Tibial artery (tissue), 4 donors: ENCODE data around the gene SLC7A9.
"Not testable (repeated sequence)": the region's sequence is repeated elsewhere in the genome, so short reads cannot be mapped to it uniquely, and the experiment has no call there.

Source experiments
- DNase-seq, 2 donors: peaks; one replicate each; pipeline ENCODE4 v3.0.0-alpha.2; 2019
- H3K27ac ChIP-seq, 2 donors: fragments of 200-600 bp; sonication (generic) in 1 of 2; 1 replicate in 1 of 2; 2 replicates in 1 of 2; pipeline ENCODE4 v1.5.1; 2018 to 2019; ENCODE audit warnings: mild to moderate bottlenecking in 1 of 2
- H3K27me3 ChIP-seq, 2 donors: fragments of 200-600 bp; sonication (generic) in 1 of 2; one replicate each; pipeline versions ENCODE4 v1.5.1 to v1.6.0; 2016 to 2019
- H3K36me3 ChIP-seq, 3 donors: fragments of 200-600 bp; sonication (generic) in 2 of 3; one replicate each; pipeline ENCODE4 v1.5.1; 2016 to 2019; ENCODE audit warnings: mild to moderate bottlenecking in 2 of 3
- H3K4me1 ChIP-seq, 4 donors: fragments of 200-600 bp; sonication (generic) in 2 of 4; 1 replicate in 3 of 4; 2 replicates in 1 of 4; pipeline ENCODE4 v1.5.1; 2016 to 2019
- H3K4me3 ChIP-seq, 2 donors: fragments of 200-600 bp; sonication (generic) in 1 of 2; 1 replicate in 1 of 2; 2 replicates in 1 of 2; pipeline ENCODE4 v1.5.1; 2018 to 2019; ENCODE audit warnings: mild to moderate bottlenecking in 2 of 2
- H3K9me3 ChIP-seq, 3 donors: fragments of 200-600 bp; sonication (generic) in 1 of 3; one replicate each; pipeline ENCODE4 v1.5.1; 2016 to 2019
- CTCF ChIP-seq, 2 experiments: fragments of 200-600 bp in 1 of 2; fragments of 450-650 bp in 1 of 2; IDR thresholded peaks; one replicate each; pipeline ENCODE4 v1.5.1; 2017 to 2019; ENCODE audit warnings: antibody characterized with exemption in 2 of 2, mild to moderate bottlenecking in 1 of 2, moderate library complexity in 1 of 2
- intact Hi-C: fragments of 100-400 bp; cut with DNase I; formaldehyde crosslinking; loops from one replicate; pipeline ENCODE4 v1.15.0; 2023; ENCODE audit warnings: low total_unique reads

SLC7A9 gene

GRCh38 chr19:32873247-32873959 is 3.8 kb upstream of the SLC7A9 start:
- H3K4me1 ChIP-seq = no peaks in the 10 kb centered on the region
- TF ChIP-seq CTCF (IDR thresholded peaks at IDR 0.05) = no peak
- intact Hi-C loops = no loop called here
- H3K36me3 ChIP-seq = peaks cover 4 to 22% (median 10%) of the 10 kb centered on the region in 3 donors
- DNase-seq = peak in 1 of 2 donors; percentile 20
- H3K27me3 ChIP-seq = no peaks in the 10 kb centered on the region
- H3K9me3 ChIP-seq = no peaks in the 10 kb centered on the region
- H3K4me3 ChIP-seq = no peak overlapping the region
- no peak overlapping the region for H3K27ac ChIP-seq

- Histone ChIP-seq H3K4me1 (no peaks in the 10 kb centered on the region), H3K4me3 (no peak overlapping the region), H3K27me3 (no peaks in the 10 kb centered on the region), H3K9me3 (no peaks in the 10 kb centered on the region), H3K27ac (no peak overlapping the region), H3K36me3 (peaks cover 0 to 12% (median 4%) of the 10 kb centered on the region in 3 donors)
- DNase-seq = no peak
- TF ChIP-seq CTCF (IDR thresholded peaks at IDR 0.05) = no peak
- intact Hi-C loops = no loop called here
Measured at GRCh38 chr19:32872391-32872790, 2.8 kb upstream of the SLC7A9 start.

- Histone ChIP-seq H3K9me3 (no peaks in the 10 kb centered on the region), H3K4me3 (no peak overlapping the region), H3K36me3 (no peaks in the 10 kb centered on the region), H3K27me3 (no peaks in the 10 kb centered on the region), H3K27ac (no peak overlapping the region), H3K4me1 (no peaks in the 10 kb centered on the region)
- TF ChIP-seq CTCF (IDR thresholded peaks at IDR 0.05) = no peak
- DNase-seq = peak in 1 of 2 donors; percentile 39
- intact Hi-C loops = no loop called here
Measured at GRCh38 chr19:32870981-32871451, 1.4 kb upstream of the SLC7A9 start.

- no peaks in the 10 kb centered on the region for H3K36me3 ChIP-seq
- intact Hi-C loops = no loop called here
- no peak for TF ChIP-seq CTCF (IDR thresholded peaks at IDR 0.05)
- no peak overlapping the region for H3K27ac ChIP-seq
- H3K4me3 ChIP-seq = no peak overlapping the region
- peak in 1 of 2 donors; percentile 50 for DNase-seq
- no peaks in the 10 kb centered on the region for H3K9me3 ChIP-seq
- no peaks in the 10 kb centered on the region for H3K27me3 ChIP-seq
- no peaks in the 10 kb centered on the region for H3K4me1 ChIP-seq
Measured at GRCh38 chr19:32869966-32870573, 503 bp upstream of the SLC7A9 start.

- Histone ChIP-seq H3K9me3 (no peaks in the 10 kb centered on the region), H3K27ac (no peak overlapping the region), H3K4me3 (no peak overlapping the region), H3K27me3 (no peaks in the 10 kb centered on the region), H3K36me3 (no peaks in the 10 kb centered on the region), H3K4me1 (no peaks in the 10 kb centered on the region)
- peak in 1 of 2 donors; percentile 51 for DNase-seq
- intact Hi-C loops = no loop called here
- no peak for TF ChIP-seq CTCF (IDR thresholded peaks at IDR 0.05)
Measured at GRCh38 chr19:32868206-32868950, 1.2 kb downstream of the SLC7A9 start.

- H3K36me3 ChIP-seq, H3K4me3 ChIP-seq, H3K27ac ChIP-seq, H3K9me3 ChIP-seq, H3K27me3 ChIP-seq, H3K4me1 ChIP-seq, intact Hi-C loops: not testable (repeated sequence)
- DNase-seq = peak in 1 of 2 donors; percentile 35
Measured at GRCh38 chr19:32867436-32867835, 2.1 kb downstream of the SLC7A9 start.
